Measurements from ENCODE around the gene ELP6.
"Not testable (repeated sequence)": the region's sequence is repeated elsewhere in the genome, so short reads cannot be mapped to it uniquely, and the experiment has no call there.

GRCh38 chr3:47505267-47505666 is 8.2 kb downstream of the ELP6 start:
- not testable (repeated sequence) for TF ChIP-seq EZH2 (IDR thresholded peaks at IDR 0.05; ENCODE audit: borderline replicate concordance, low read length); CTCF (IDR thresholded peaks at IDR 0.05; ENCODE audit: low read length)
